Measurements from ENCODE around the gene S100A4. TPM values are rescaled to one million over a fixed set of nuclear protein-coding genes. Genes with fewer than 3 reads are reported as not detected.
A peak's percentile ranks its signal among the peaks of the same experiment; 100 is the strongest.

Gene S100A4
- total RNA-seq, 2 experiments from 2014 or later, result 352 to 382 TPM

GRCh38 chr1:153515504-153516394, 29.9 kb downstream of the S100A4 start:
- Mint-ChIP-seq H3K4me1 (ENCODE audit: low read depth) (peaks cover 9% of the 10 kb centered on the region), H3K27me3 (no peaks in the 10 kb centered on the region), H3K36me3 (no peaks in the 10 kb centered on the region), H3K4me3 (no peak overlapping the region), H3K9me3 (no peaks in the 10 kb centered on the region), H3K27ac (no peak overlapping the region)
- intact Hi-C loops (cut with micrococcal nuclease), result no loop called here
- POLR2A ChIA-PET, result interaction anchor here (0.6 kb wide), 1 partner anchor 408 kb away, joined by 3 read pairs; no protein-coding TSS in a partner anchor
- DNase-seq, result no peak
- CTCF ChIA-PET, result interaction anchor here (0.7 to 3.5 kb wide), 4 partner anchors 17 to 162 kb away, joined by 3 to 12 read pairs (median 7); no protein-coding TSS in a partner anchor

GRCh38 chr1:153513666-153514065, 31.9 kb downstream of the S100A4 start:
- H3K27me3 Mint-ChIP-seq, result no peaks in the 10 kb centered on the region
- no peaks in the 10 kb centered on the region for H3K9me3 Mint-ChIP-seq
- H3K4me3 Mint-ChIP-seq, result no peak overlapping the region
- intact Hi-C loops (cut with micrococcal nuclease), result no loop called here
- ChIA-PET CTCF (interaction anchor here (1.3 to 5.0 kb wide), 3 partner anchors 19 to 54 kb away, joined by 7 to 65 read pairs (median 11); partner anchors contain the start of gene S100A6), POLR2A (no interaction called here)
- no peaks in the 10 kb centered on the region for H3K36me3 Mint-ChIP-seq
- H3K4me1 Mint-ChIP-seq (ENCODE audit: low read depth), result peaks cover 12% of the 10 kb centered on the region
- no peak for DNase-seq
- H3K27ac Mint-ChIP-seq, result no peak overlapping the region

- H3K27ac Mint-ChIP-seq, result no peak overlapping the region
These were observed 32.6 kb downstream of the S100A4 start for GRCh38 chr1:153513023-153513422.

GRCh38 chr1:153510984-153511410, 34.6 kb downstream of the S100A4 start:
- H3K9me3 Mint-ChIP-seq, result no peaks in the 10 kb centered on the region
- H3K4me1 Mint-ChIP-seq (ENCODE audit: low read depth), result peaks cover 10% of the 10 kb centered on the region
- H3K4me3 Mint-ChIP-seq, result no peak overlapping the region
- H3K27ac Mint-ChIP-seq, result peak overlapping the region; percentile 45
- ChIA-PET POLR2A (interaction anchor here (1.0 to 1.4 kb wide), 2 partner anchors 62 to 137 kb away, joined by 3 to 4 read pairs; no protein-coding TSS in a partner anchor), CTCF (interaction anchor here (0.6 to 6.2 kb wide), 48 partner anchors 9 to 474 kb away, joined by 3 to 153 read pairs (median 4); partner anchors contain the start of genes CHTOP, ILF2, S100A13 and S100A14)
- H3K36me3 Mint-ChIP-seq, result no peaks in the 10 kb centered on the region
- intact Hi-C loops (cut with micrococcal nuclease), result loop anchor here (1.0 to 2.0 kb wide), 5 partner anchors 22 to 160 kb away; partner anchors contain the start of gene ILF2
- peak; percentile 87 for DNase-seq
- no peaks in the 10 kb centered on the region for H3K27me3 Mint-ChIP-seq

More at GRCh38 chr1:153513023-153513422, 32.6 kb downstream of the S100A4 start:
- H3K27me3 Mint-ChIP-seq, result no peaks in the 10 kb centered on the region
- no peaks in the 10 kb centered on the region for H3K9me3 Mint-ChIP-seq
- CTCF ChIA-PET, result interaction anchor here (1.3 to 5.0 kb wide), 2 partner anchors 20 to 55 kb away, joined by 7 to 65 read pairs; partner anchors contain the start of gene S100A6
- no peaks in the 10 kb centered on the region for H3K36me3 Mint-ChIP-seq
- DNase-seq, result no peak
- POLR2A ChIA-PET, result interaction anchor here (0.6 kb wide), 1 partner anchor 24 kb away, joined by 3 read pairs; no protein-coding TSS in a partner anchor
- intact Hi-C loops (cut with micrococcal nuclease), result no loop called here
- H3K4me1 Mint-ChIP-seq (ENCODE audit: low read depth), result peaks cover 10% of the 10 kb centered on the region
- H3K4me3 Mint-ChIP-seq, result no peak overlapping the region

GRCh38 chr1:153509729-153510354, 35.8 kb downstream of the S100A4 start:
- CTCF ChIA-PET, result interaction anchor here (0.5 to 6.2 kb wide), 31 partner anchors 8 to 247 kb away, joined by 3 to 153 read pairs (median 7); partner anchors contain the start of genes CHTOP, S100A13, S100A14 and S100A2
- POLR2A ChIA-PET, result interaction anchor here (1.4 kb wide), 1 partner anchor 63 kb away, joined by 4 read pairs; no protein-coding TSS in a partner anchor
- Mint-ChIP-seq H3K4me3 (no peak overlapping the region), H3K4me1 (ENCODE audit: low read depth) (peaks cover 10% of the 10 kb centered on the region), H3K27me3 (no peaks in the 10 kb centered on the region), H3K9me3 (no peaks in the 10 kb centered on the region), H3K36me3 (no peaks in the 10 kb centered on the region), H3K27ac (no peak overlapping the region)
- DNase-seq, result peak; percentile 85
- intact Hi-C loops (cut with micrococcal nuclease), result loop anchor here (1.0 to 2.0 kb wide), 3 partner anchors 23 to 239 kb away; partner anchors contain the start of gene ILF2

GRCh38 chr1:153509036-153509435, 36.6 kb downstream of the S100A4 start:
- no peaks in the 10 kb centered on the region for H3K36me3 Mint-ChIP-seq
- ChIA-PET POLR2A (no interaction called here), CTCF (interaction anchor here (0.5 to 6.2 kb wide), 8 partner anchors 15 to 247 kb away, joined by 3 to 153 read pairs (median 8); partner anchors contain the start of genes S100A4 and S100A6)
- H3K27me3 Mint-ChIP-seq, result no peaks in the 10 kb centered on the region
- intact Hi-C loops (cut with micrococcal nuclease), result loop anchor here (1.0 kb wide), 1 partner anchor 240 kb away; no protein-coding TSS in a partner anchor
- no peak overlapping the region for H3K4me3 Mint-ChIP-seq
- H3K4me1 Mint-ChIP-seq (ENCODE audit: low read depth), result peaks cover 10% of the 10 kb centered on the region
- no peak for DNase-seq
- no peak overlapping the region for H3K27ac Mint-ChIP-seq
- H3K9me3 Mint-ChIP-seq, result no peaks in the 10 kb centered on the region

- intact Hi-C loops (cut with micrococcal nuclease), result no loop called here
- ChIA-PET POLR2A (no interaction called here), CTCF (interaction anchor here (0.7 to 6.2 kb wide), 6 partner anchors 14 to 438 kb away, joined by 3 to 153 read pairs (median 4); partner anchors contain the start of genes CHTOP and DENND4B)
- H3K4me1 Mint-ChIP-seq (ENCODE audit: low read depth), result peaks cover 10% of the 10 kb centered on the region
- no peaks in the 10 kb centered on the region for H3K9me3 Mint-ChIP-seq
- DNase-seq, result no peak
- H3K27me3 Mint-ChIP-seq, result no peaks in the 10 kb centered on the region
- H3K36me3 Mint-ChIP-seq, result no peaks in the 10 kb centered on the region
- H3K4me3 Mint-ChIP-seq, result no peak overlapping the region
- no peak overlapping the region for H3K27ac Mint-ChIP-seq
These were observed 37.6 kb downstream of the S100A4 start for GRCh38 chr1:153507926-153508583.

GRCh38 chr1:153506831-153507413, 38.7 kb downstream of the S100A4 start:
- Mint-ChIP-seq H3K36me3 (no peaks in the 10 kb centered on the region), H3K27ac (no peak overlapping the region), H3K4me1 (ENCODE audit: low read depth) (peaks cover 10% of the 10 kb centered on the region), H3K4me3 (no peak overlapping the region), H3K9me3 (no peaks in the 10 kb centered on the region), H3K27me3 (no peaks in the 10 kb centered on the region)
- intact Hi-C loops (cut with micrococcal nuclease), result no loop called here
- POLR2A ChIA-PET, result no interaction called here
- CTCF ChIA-PET, result interaction anchor here (1.3 to 6.2 kb wide), 2 partner anchors 64 to 127 kb away, joined by 5 to 153 read pairs; partner anchors contain the start of gene CHTOP
- no peak for DNase-seq

- peaks cover 9% of the 10 kb centered on the region for H3K4me1 Mint-ChIP-seq (ENCODE audit: low read depth)
- H3K9me3 Mint-ChIP-seq, result no peaks in the 10 kb centered on the region
- intact Hi-C loops (cut with micrococcal nuclease), result no loop called here
- DNase-seq, result no peak
- no peak overlapping the region for H3K27ac Mint-ChIP-seq
- CTCF ChIA-PET, result interaction anchor here (6.2 kb wide), 1 partner anchor 65 kb away, joined by 153 read pairs; no protein-coding TSS in a partner anchor
- no peaks in the 10 kb centered on the region for H3K27me3 Mint-ChIP-seq
- no peaks in the 10 kb centered on the region for H3K36me3 Mint-ChIP-seq
- POLR2A ChIA-PET, result no interaction called here
- no peak overlapping the region for H3K4me3 Mint-ChIP-seq
These were observed 39.2 kb downstream of the S100A4 start for GRCh38 chr1:153506386-153506785.

- Mint-ChIP-seq H3K4me1 (ENCODE audit: low read depth) (peaks cover under 1% of the 10 kb centered on the region), H3K27ac (no peak overlapping the region), H3K9me3 (no peaks in the 10 kb centered on the region), H3K27me3 (no peaks in the 10 kb centered on the region), H3K36me3 (no peaks in the 10 kb centered on the region), H3K4me3 (no peak overlapping the region)
- no peak for DNase-seq
- intact Hi-C loops (cut with micrococcal nuclease), result no loop called here
- ChIA-PET CTCF (interaction anchor here (3.0 kb wide), 1 partner anchor 11 kb away, joined by 13 read pairs; no protein-coding TSS in a partner anchor), POLR2A (no interaction called here)
These were observed 40.0 kb downstream of the S100A4 start for GRCh38 chr1:153505576-153505975.

- intact Hi-C loops (cut with micrococcal nuclease), result no loop called here
- Mint-ChIP-seq H3K4me3 (no peak overlapping the region), H3K36me3 (no peaks in the 10 kb centered on the region), H3K4me1 (ENCODE audit: low read depth) (no peaks in the 10 kb centered on the region), H3K9me3 (no peaks in the 10 kb centered on the region), H3K27ac (no peak overlapping the region), H3K27me3 (peaks cover 9% of the 10 kb centered on the region)
- no peak for DNase-seq
- CTCF ChIA-PET, result interaction anchor here (0.7 to 3.0 kb wide), 4 partner anchors 9 to 151 kb away, joined by 3 to 13 read pairs (median 4); no protein-coding TSS in a partner anchor
- POLR2A ChIA-PET, result no interaction called here
These were observed 41.8 kb downstream of the S100A4 start for GRCh38 chr1:153503766-153504165.

Data from activated CD4-positive, alpha-beta memory T cell treated with anti-CD3 and anti-CD28 coated beads for 36 hours (primary cell).